Lung microvascular endothelial cell (primary cell): ENCODE data around the gene ASB5. TPM values are rescaled to one million over a fixed set of nuclear protein-coding genes. Genes with fewer than 3 reads are reported as not detected.

Experiments
- total RNA-seq: library from RNA; depleted of rRNA; stranded (reverse); fragments of >200 nt; gene quantifications from 2 replicates; pipeline ENCODE4 v1.2.1, GENCODE V29; 2014

ASB5 gene
- total RNA-seq, 1 donor from 2014 or later, result not detected

Other genes with a start within 250 kb of the ASB5 start
- under 0.01 and 0.22 TPM in 2 replicates for gene WDR17, start 203.4 kb downstream of the ASB5 start, total RNA-seq
- not detected in 2 replicates for gene SPATA4, start 73.6 kb downstream of the ASB5 start, total RNA-seq
- gene SPCS3, start 50.7 kb upstream of the ASB5 start, total RNA-seq, result 94.6 and 120 TPM in 2 replicates